Thyroid gland (tissue), 4 donors: ENCODE measurements around the gene EXOC3L1. TPM values are rescaled to one million over a fixed set of nuclear protein-coding genes. Genes with fewer than 3 reads are reported as not detected.

ENCODE experiments used
- DNase-seq, 2 donors: peaks; one replicate each; pipeline ENCODE4 v3.0.0-alpha.2; 2019
- H3K27ac ChIP-seq, 3 donors: fragments of 200-600 bp; sonication (generic); 1 replicate in 2 of 3; 2 replicates in 1 of 3; pipeline ENCODE4 v1.5.1; 2016 to 2019; ENCODE audit warnings: mild to moderate bottlenecking in 1 of 3, moderate library complexity in 1 of 3
- H3K27me3 ChIP-seq: fragments of 200-600 bp; sonication (generic); one replicate; pipeline ENCODE4 v1.5.1; 2019
- H3K36me3 ChIP-seq, 2 donors: fragments of 200-600 bp; sonication (generic); one replicate each; pipeline ENCODE4 v1.5.1; 2016 to 2019
- H3K4me1 ChIP-seq, 2 donors: fragments of 200-600 bp; sonication (generic); one replicate each; pipeline ENCODE4 v1.5.1; 2017 to 2019
- H3K4me3 ChIP-seq, 3 donors: fragments of 200-600 bp; sonication (generic); replicated peaks in 1 of 3; 1 replicate in 2 of 3; 2 replicates in 1 of 3; pipeline ENCODE4 v1.5.1; 2016; ENCODE audit warnings: mild to moderate bottlenecking in 1 of 3
- H3K9me3 ChIP-seq: fragments of 200-600 bp; sonication (generic); one replicate; pipeline ENCODE4 v1.5.1; 2017
- POLR2A ChIP-seq, 2 donors: fragments of 450-650 bp; IDR thresholded peaks; one replicate each; pipeline ENCODE4 v1.6.1; 2017; ENCODE audit warnings: antibody characterized with exemption in 2 of 2, mild to moderate bottlenecking in 2 of 2, moderate library complexity in 1 of 2
- WGBS, 2 donors: methylation state at CpG; one replicate each; pipeline ENCODE4 v1.1.5; 2017; 5-methylcytosine and 5-hydroxymethylcytosine counted together
- intact Hi-C: fragments of 100-400 bp; cut with DNase I; formaldehyde crosslinking; loops from one replicate; pipeline ENCODE4 v1.15.1; 2023
- total RNA-seq, 4 donors: library from RNA; depleted of rRNA; stranded (reverse); fragments of >200 nt; gene quantifications; one replicate each; pipeline ENCODE4 v1.2.3, GENCODE V29; 2016
- TF ChIP-seq, protein P1 (sequence below), 6 experiments: fragments of 200-600 bp in 3 of 6; fragments of 450-650 bp in 3 of 6; sonication (generic) in 3 of 6; IDR thresholded peaks; one replicate each; pipeline ENCODE4 v1.5.1; 2016 to 2019; ENCODE audit warnings: antibody characterized with exemption in 6 of 6, mild to moderate bottlenecking in 2 of 6, inconsistent platforms in 1 of 6, moderate library complexity in 1 of 6

Gene EXOC3L1
- total RNA-seq, 4 donors from 2014 or later: 5.9 to 8.6 (median 7.6) TPM

DNA sequence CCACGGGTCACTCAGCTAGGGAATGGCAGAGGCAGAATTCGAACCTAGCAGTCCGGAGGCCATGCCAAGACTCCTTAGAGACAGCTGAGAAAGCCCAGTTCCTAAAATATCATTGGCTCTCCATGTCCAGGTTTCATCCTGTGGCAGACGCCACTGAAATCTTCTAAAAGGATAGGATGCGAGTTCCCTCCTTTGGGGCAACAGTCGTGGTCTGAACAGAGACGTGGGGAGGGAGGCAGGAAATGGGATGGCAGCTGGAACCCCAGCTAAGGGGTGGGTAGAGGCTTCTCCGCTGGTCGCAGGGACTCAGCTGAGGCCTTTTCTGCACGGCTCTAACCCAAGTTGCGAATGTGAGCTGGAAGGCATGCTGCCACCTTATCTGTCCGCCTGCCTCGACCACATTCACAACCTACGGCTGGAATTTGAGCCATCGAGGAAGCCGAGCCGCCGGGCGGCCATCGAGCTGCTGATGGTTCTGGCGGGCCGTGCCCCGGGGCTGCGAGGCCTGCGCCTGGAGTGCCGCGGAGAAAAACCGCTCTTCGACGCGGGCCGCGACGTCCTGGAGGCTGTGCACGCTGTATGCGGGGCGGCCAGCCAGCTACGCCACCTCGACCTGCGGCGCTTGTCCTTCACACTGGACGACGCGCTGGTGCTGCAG lies 27.3 kb downstream of the EXOC3L1 start:
- Histone ChIP-seq H3K4me3 (peak overlapping the region in 1 of 3 donors; percentile 36), H3K4me1 (peaks cover 50 to 52% of the 10 kb centered on the region in 2 donors), H3K27me3 (no peaks in the 10 kb centered on the region), H3K36me3 (no peaks in the 10 kb centered on the region), H3K27ac (peak overlapping the region in 1 of 3 donors; percentile 80), H3K9me3 (no peaks in the 10 kb centered on the region)
- WGBS, 2 donors: 30 to 56% methylated on average over 11 to 38 of the region's 44 CpGs
- TF ChIP-seq, protein P1, sequence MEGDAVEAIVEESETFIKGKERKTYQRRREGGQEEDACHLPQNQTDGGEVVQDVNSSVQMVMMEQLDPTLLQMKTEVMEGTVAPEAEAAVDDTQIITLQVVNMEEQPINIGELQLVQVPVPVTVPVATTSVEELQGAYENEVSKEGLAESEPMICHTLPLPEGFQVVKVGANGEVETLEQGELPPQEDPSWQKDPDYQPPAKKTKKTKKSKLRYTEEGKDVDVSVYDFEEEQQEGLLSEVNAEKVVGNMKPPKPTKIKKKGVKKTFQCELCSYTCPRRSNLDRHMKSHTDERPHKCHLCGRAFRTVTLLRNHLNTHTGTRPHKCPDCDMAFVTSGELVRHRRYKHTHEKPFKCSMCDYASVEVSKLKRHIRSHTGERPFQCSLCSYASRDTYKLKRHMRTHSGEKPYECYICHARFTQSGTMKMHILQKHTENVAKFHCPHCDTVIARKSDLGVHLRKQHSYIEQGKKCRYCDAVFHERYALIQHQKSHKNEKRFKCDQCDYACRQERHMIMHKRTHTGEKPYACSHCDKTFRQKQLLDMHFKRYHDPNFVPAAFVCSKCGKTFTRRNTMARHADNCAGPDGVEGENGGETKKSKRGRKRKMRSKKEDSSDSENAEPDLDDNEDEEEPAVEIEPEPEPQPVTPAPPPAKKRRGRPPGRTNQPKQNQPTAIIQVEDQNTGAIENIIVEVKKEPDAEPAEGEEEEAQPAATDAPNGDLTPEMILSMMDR (IDR thresholded peaks at IDR 0.05): no peak
- no peak for TF ChIP-seq POLR2A (IDR thresholded peaks at IDR 0.05)
- DNase-seq: no peak
- intact Hi-C loops: no loop called here

DNA sequence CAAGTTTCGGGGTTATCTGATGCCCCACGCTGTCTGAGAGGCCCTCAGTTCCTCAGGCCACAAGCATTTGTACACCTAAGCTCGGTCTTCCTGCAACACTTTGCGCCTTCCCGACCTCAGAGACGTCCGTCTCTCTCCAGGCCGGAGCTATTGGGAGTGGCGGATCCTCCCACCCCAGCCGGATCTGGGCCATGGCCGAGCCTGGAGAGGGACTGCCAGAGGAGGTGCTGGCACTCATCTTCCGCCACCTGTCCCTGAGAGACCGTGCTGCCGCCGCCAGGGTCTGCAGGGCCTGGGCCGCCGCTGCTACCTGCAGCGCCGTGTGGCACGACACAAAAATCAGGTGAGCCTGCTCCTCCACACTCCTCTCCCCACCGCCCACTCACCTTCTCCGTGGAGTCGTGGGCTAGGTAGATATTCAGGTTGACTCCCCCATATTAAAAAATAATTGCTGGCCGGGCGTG lies 28.3 kb downstream of the EXOC3L1 start:
- intact Hi-C loops: no loop called here
- DNase-seq: no peak
- no peak overlapping the region for H3K27ac ChIP-seq
- WGBS, 2 donors: 45 to 56% methylated on average over 18 to 20 of the region's 25 CpGs
- no peak for TF ChIP-seq POLR2A (IDR thresholded peaks at IDR 0.05)
- TF ChIP-seq, protein P1 (IDR thresholded peaks at IDR 0.05): no peak
- H3K4me3 ChIP-seq: no peak overlapping the region
- no peaks in the 10 kb centered on the region for H3K27me3 ChIP-seq
- peaks cover 50 to 52% of the 10 kb centered on the region in 2 donors for H3K4me1 ChIP-seq
- H3K9me3 ChIP-seq: no peaks in the 10 kb centered on the region
- H3K36me3 ChIP-seq: no peaks in the 10 kb centered on the region

DNA sequence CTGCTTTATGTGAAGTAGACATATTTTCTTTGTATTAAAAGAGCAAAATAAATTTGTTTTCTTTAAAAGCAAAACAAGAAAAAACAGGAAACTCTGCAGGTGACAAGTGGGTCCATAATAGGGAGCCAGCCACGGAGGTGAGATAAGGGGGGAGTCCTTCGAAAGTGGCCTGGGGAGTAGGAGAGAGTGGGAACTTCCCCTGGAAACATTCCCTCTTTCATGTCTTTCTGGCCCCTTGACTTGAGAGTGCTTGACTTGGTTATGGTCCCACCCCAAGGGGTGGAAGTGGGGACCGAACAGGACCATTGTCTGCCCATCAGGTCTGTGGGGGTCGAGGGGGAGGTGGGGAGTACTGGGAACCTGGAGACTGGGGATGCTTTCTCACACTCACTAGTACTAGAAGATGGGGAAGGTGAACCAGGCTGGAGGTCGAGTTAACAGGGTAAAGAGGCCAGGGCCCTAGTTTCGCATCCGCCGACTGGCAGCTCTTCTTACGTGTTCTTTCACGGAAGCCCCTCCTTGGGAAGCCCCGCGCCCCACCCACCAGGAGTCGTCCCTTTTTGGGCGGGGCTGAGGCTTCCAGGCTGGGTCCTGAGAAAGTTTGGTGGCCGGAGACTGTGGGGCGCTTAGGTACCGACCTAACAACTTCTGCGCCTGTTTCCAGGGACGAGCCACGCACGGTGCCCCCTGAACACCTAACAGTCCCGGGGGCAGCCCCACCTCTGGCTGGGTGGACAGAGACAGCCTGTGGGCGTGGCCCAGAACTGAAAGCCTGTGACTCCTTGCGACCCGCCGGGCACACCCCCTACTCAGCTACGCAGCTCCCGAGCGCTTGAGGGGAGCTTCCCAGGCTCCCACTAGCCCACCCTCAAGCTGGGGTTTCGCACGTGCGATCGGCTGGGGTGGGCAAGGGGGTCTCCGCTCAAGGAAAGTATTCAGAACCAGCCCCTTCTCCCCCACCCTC lies 31.0 kb downstream of the EXOC3L1 start:
- intact Hi-C loops: loop anchor here (10.0 kb wide), 1 partner anchor 54 kb away; the partner anchor contains the start of gene PHAF1
- peak; percentile 59 to 68 for DNase-seq
- peak overlapping the region; percentile 62 to 79 (median 71) for H3K27ac ChIP-seq
- no peak for TF ChIP-seq POLR2A (IDR thresholded peaks at IDR 0.05)
- TF ChIP-seq, protein P1 (IDR thresholded peaks at IDR 0.05): no peak
- WGBS, 2 donors: 7 to 9% methylated on average over 22 to 29 of the region's 34 CpGs
- no peaks in the 10 kb centered on the region for H3K9me3 ChIP-seq
- H3K36me3 ChIP-seq: no peaks in the 10 kb centered on the region
- H3K4me3 ChIP-seq: peak overlapping the region; percentile 47 to 94 (median 73)
- H3K4me1 ChIP-seq: peaks cover 44 to 48% of the 10 kb centered on the region in 2 donors
- H3K27me3 ChIP-seq: no peaks in the 10 kb centered on the region

DNA sequence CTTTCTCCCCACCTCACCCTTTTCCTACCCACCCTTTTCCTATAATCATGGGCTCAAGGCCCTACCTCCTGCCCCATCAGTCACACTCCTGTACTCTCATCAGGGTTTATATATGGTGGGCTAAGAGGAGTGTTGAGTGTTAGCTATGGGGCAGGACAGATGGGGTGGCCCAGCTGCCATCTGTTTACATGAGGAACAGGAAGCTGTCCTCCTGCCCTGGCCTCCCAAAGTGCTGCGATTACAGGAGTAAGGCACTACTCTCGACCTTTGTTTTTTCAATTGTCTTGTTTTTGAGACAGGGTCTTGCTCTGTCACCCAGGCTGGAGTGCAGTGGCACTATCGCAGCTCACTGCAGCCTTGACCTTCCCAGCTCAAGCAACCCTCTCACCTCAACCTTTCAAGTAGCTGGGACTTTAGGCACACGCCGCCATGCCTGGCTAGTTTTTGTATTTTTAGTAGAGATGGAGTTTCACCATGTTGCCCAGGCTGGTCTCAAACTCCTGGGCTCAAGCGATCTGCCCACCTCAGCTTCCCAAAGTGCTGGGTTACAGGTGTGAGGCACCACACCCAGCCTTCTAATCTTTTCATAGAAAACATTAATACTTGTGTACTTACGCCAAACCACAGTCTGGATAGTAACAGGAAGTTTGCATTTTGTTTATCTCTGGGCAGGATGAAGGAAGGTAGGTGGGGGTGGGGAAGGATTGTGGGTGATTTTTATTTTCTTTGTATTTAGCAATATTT lies 31.9 kb downstream of the EXOC3L1 start:
- Histone ChIP-seq H3K27me3 (no peaks in the 10 kb centered on the region), H3K4me1 (peaks cover 35 to 40% of the 10 kb centered on the region in 2 donors), H3K9me3 (no peaks in the 10 kb centered on the region), H3K36me3 (no peaks in the 10 kb centered on the region), H3K27ac (peak overlapping the region in 1 of 3 donors; percentile 62), H3K4me3 (no peak overlapping the region)
- no peak for DNase-seq
- WGBS, 2 donors: 40 to 44% methylated on average over 7 of the region's 7 CpGs
- TF ChIP-seq, protein P1 (IDR thresholded peaks at IDR 0.05): no peak
- no peak for TF ChIP-seq POLR2A (IDR thresholded peaks at IDR 0.05)
- intact Hi-C loops: loop anchor here (10.0 kb wide), 1 partner anchor 53 kb away; the partner anchor contains the start of gene PHAF1
